ENCODE results near the gene ITSN1. TPM values are rescaled to one million over a fixed set of nuclear protein-coding genes. Genes with fewer than 3 reads are reported as not detected.

The ITSN1 gene
- polyA plus RNA-seq, 3 donors = 6.8 to 114 (median 40.2) TPM

- no peak overlapping the region for H3K27ac ChIP-seq (ENCODE audit: low read depth, low read length)
- WGBS, 3 donors = 89 to 95% (median 94%) methylated on average over 5 of the region's 5 CpGs
Measured at GRCh38 chr21:33839806-33840205, 197.5 kb downstream of the ITSN1 start.

GRCh38 chr21:33840771-33841170, 198.5 kb downstream of the ITSN1 start:
- no peak overlapping the region for H3K27ac ChIP-seq (ENCODE audit: low read depth, low read length)
- 85 to 95% (median 89%) methylated on average over 5 of the region's 5 CpGs for WGBS, 3 donors

DNA sequence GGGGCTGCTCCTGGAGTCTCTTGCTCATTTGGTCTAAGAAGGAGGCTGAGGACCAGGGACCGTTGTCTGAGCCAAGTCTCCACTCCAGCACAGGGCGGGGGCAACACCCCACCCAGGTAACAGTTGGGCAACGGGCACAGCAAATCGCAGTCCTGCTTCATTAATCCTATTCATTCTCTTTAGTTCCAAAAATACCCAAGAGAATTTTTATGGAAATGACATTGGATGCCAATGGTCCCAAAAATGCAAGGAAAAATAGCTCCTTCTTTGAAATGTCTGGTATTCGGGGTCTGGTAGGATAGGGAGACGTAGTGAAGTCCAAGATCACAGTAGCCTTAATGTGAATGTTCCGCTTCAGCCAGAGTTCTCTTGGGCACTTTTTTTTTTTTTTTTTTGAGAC, 199.3 kb downstream of the ITSN1 start:
- no peak overlapping the region for H3K27ac ChIP-seq (ENCODE audit: low read depth, low read length)

GRCh38 chr21:33843216-33843615, 200.9 kb downstream of the ITSN1 start:
- no peak overlapping the region for H3K27ac ChIP-seq (ENCODE audit: low read depth, low read length)
- WGBS, 3 donors = 66 to 87% (median 71%) methylated on average over 6 of the region's 6 CpGs

More for the DNA sequence above, 199.3 kb downstream of the ITSN1 start:
- 90 to 93% (median 91%) methylated on average over 7 of the region's 7 CpGs for WGBS, 3 donors

DNA sequence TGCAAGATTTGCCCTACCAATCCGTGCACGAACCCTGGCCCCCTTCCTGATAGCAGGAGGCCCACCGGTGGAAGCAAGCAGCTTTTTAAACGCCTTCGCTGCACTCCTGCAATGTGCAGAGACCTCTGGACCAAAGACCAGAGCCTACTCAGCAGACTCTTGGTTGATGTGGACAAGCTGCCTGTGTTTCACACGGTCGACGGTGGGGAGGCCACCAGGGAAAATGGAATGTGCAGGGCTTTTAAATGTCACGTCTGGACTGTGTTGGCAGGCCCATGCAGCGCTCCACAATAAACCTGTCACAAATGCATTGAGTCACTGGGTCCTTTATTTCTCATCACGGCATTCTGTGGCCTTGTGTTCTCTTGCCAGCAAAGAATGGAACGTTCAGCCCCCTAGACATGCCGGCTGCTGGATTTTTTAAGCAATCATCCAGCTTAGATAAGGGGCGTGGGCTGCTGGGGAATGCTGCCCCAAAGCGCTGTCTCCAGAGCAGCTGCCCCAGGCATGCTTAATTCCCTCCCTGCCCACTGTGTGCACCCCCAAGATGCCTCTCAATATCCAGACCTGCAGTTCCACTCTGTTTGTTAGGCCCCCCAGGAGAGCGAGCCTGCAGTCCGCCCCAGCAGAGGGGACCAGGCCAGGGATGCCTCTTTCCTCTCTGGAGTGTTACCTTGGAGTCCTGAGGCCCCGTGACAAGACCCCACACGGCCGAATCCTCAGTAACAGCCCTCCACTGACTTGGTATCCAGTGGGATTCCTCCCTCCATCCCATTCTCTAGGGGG, 202.0 kb downstream of the ITSN1 start:
- H3K27ac ChIP-seq (ENCODE audit: low read depth, low read length) = no peak overlapping the region
- 55 to 62% (median 61%) methylated on average over 20 of the region's 20 CpGs for WGBS, 3 donors

DNA sequence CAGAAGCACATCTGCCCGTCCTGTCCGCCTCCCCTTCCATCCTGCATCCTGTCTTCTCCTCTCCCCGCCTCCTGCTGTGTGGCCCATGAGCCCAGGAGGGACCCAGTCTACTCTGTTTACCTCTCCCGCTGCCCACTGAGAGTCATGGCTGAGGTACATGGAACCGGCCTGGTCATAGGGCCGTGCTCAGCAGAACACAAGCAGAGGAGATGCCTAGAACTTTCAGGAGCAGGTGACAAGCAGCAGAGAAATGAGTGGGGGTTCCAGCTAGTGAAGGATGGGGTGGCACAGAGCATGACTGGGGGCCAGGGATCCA, 202.5 kb downstream of the ITSN1 start:
- WGBS, 3 donors = 89 to 95% (median 94%) methylated on average over 6 of the region's 6 CpGs
- no peak overlapping the region for H3K27ac ChIP-seq (ENCODE audit: low read depth, low read length)

DNA sequence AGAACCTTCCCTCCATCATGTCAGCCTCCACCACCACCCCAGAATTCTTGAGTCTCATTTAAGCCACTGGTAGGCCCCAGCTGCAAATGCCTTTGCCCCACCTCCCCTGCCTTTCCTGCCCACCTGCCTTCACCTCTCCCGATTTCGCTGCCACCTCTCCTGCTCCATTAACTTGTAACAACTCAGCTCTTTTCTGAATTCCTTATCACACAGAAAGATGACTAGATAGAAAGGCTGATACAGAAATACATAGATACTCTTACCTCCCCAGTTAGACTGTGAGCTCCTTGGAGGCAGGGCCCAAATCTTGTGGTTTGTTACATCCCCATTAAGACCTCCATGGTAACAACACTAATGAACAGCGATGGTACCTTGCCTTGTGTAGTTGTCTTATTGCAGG, 203.8 kb downstream of the ITSN1 start:
- WGBS, 3 donors = 74 to 98% (median 97%) methylated on average over 3 of the region's 3 CpGs
- H3K27ac ChIP-seq (ENCODE audit: low read depth, low read length) = no peak overlapping the region

- H3K27ac ChIP-seq (ENCODE audit: low read depth, low read length) = no peak overlapping the region
- WGBS, 3 donors = 87 to 95% (median 92%) methylated on average over 19 of the region's 19 CpGs
Measured at GRCh38 chr21:33847588-33848248, 205.4 kb downstream of the ITSN1 start.

DNA sequence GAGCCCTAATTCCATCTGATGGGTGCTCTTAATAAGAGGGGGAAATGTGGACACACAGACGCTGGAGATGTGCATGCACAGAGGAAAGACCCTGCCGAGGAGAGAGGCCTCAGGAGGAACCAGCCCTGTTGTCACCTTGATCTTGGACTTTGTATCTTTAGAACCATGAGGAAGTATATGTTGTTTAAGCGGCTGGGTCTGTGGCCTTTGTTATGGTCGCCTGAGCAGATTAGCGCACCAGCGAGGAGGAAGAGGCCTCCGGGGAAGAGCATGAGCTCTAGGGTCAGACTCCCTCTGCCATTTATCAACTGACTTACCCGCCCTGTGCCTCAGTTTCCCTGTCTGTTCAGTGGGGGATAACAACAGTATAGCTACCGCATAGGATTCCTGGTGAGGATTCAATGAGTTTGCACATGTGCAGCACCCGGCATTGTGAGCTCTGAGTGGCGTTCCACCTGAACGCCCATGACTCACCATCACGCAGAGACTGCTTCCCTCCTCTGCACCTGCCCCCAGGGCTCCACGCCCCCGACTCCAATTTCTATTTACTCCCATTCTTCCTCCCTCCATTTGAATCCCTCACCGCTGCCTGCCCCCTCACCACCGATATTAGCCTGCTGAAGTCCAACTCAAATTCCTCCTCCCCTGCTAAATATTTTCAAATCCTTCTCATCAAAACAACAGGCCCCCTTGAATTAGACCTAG, 206.1 kb downstream of the ITSN1 start:
- no peak overlapping the region for H3K27ac ChIP-seq (ENCODE audit: low read depth, low read length)
- WGBS, 3 donors = 79 to 91% (median 87%) methylated on average over 17 of the region's 17 CpGs

GRCh38 chr21:33849834-33850233, 207.5 kb downstream of the ITSN1 start:
- no peak overlapping the region for H3K27ac ChIP-seq (ENCODE audit: low read depth, low read length)

- 79 to 91% (median 89%) methylated on average over 11 of the region's 11 CpGs for WGBS, 3 donors
- H3K27ac ChIP-seq (ENCODE audit: low read depth, low read length) = no peak overlapping the region
Measured at GRCh38 chr21:33850401-33850800, 208.1 kb downstream of the ITSN1 start.

GRCh38 chr21:33850985-33851384, 208.7 kb downstream of the ITSN1 start:
- WGBS, 3 donors = 74 to 92% (median 92%) methylated on average over 9 of the region's 9 CpGs
- H3K27ac ChIP-seq (ENCODE audit: low read depth, low read length) = no peak overlapping the region

GRCh38 chr21:33852485-33852884, 210.2 kb downstream of the ITSN1 start:
- H3K27ac ChIP-seq (ENCODE audit: low read depth, low read length) = no peak overlapping the region
- WGBS, 3 donors = 75 to 91% (median 88%) methylated on average over 6 of the region's 6 CpGs

DNA sequence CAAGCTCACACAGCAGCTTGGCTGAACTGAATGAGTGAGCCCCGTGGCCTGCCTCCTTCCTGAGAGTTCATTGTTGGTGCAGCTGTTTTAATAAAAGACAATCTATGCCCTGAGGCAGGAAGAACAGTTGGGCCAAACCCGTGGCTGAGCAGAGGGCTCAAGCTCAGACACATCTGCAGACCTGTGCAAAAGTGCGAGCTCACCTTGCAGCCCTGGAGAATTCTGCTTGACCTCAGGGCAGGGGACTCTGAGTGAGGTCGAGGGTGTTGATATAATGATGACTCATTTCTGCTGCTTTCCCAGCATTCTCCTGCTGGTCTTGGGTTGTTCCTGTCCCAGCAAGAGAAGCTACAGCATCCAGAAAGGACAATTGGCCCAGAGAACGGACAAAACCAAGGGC, 212.3 kb downstream of the ITSN1 start:
- no peak overlapping the region for H3K27ac ChIP-seq (ENCODE audit: low read depth, low read length)
- WGBS, 3 donors = 58 to 66% (median 61%) methylated on average over 5 of the region's 5 CpGs

DNA sequence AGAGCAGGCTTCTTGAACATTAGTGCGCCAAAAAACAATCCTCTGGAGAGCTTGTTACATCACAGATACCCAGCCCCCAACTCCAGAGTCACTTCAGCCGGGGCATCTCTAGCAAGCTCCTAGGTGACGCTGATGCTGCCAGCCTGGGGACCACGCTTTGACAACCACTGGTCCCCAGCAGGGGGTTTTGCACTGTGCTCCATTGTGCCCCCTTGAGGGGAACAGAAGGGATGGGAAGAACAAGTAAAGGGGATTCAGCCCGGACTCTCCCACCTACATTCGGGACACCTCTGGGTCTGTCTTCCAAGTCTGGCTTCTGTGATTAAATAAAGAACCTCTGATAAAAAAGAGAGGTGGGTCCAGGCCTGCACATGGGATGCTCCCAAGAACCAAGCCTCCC, 212.9 kb downstream of the ITSN1 start:
- WGBS, 3 donors = 84 to 91% (median 88%) methylated on average over 6 of the region's 6 CpGs
- H3K27ac ChIP-seq (ENCODE audit: low read depth, low read length) = no peak overlapping the region

DNA sequence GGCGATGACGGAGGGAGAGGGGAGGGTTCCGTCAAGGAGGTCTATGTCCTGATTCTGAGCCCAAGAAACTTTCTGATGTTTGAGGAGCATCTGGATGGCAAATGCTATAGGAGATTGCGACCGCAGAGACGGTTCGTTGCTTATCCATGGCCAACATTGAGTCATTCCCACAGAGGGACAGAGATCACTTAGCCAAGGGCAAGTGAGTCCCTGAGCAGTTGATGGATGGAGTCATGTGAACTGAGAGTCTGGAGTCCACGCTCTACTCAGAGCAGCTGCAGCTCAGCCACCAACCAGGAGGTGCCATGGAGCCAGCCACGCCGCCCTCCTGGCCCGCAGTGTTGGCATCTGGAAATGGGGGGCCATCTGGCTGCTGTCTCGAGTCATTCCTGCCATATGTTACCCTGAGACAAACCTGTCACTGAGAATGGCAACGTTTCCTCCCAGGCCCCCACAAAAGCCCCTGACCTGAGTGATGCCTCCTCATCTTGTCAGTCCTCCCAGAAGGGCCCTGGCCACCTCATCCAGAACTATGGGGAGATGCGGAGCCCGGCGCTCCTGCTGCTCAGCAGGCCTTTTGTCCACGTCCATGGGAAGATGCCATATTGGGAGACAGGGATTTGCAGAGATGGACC, 214.7 kb downstream of the ITSN1 start:
- 84 to 92% (median 86%) methylated on average over 17 of the region's 17 CpGs for WGBS, 3 donors
- no peak overlapping the region for H3K27ac ChIP-seq (ENCODE audit: low read depth, low read length)

- no peak overlapping the region for H3K27ac ChIP-seq (ENCODE audit: low read depth, low read length)
Measured at GRCh38 chr21:33857846-33858666, 215.8 kb downstream of the ITSN1 start.

GRCh38 chr21:33858667-33859372, 216.5 kb downstream of the ITSN1 start:
- no peak overlapping the region for H3K27ac ChIP-seq (ENCODE audit: low read depth, low read length)
- WGBS, 3 donors = 66 to 73% (median 66%) methylated on average over 15 of the region's 15 CpGs

More at GRCh38 chr21:33857846-33858666, 215.8 kb downstream of the ITSN1 start:
- WGBS, 3 donors = 58 to 87% (median 83%) methylated on average over 25 of the region's 25 CpGs
